ENCODE results near the gene KLF3. TPM values are rescaled to one million over a fixed set of nuclear protein-coding genes. Genes with fewer than 3 reads are reported as not detected.

KLF3 gene
- total and polyA plus RNA-seq, 4 donors: 14.7 to 53.6 (median 39.2) TPM

GRCh38 chr4:38745881-38746280 is 81.9 kb downstream of the KLF3 start:
- Histone ChIP-seq H3K27ac (ENCODE audit: low read depth in 1 of 2, low read length in 1 of 2) (no peak overlapping the region), H3K4me3 (no peak overlapping the region), H3K4me1 (ENCODE audit: control insufficient read depth in 5 of 5, insufficient read depth in 5 of 5, low read length in 5 of 5) (no peaks in the 10 kb centered on the region), H3K27me3 (ENCODE audit: control insufficient read depth in 3 of 3, insufficient read depth in 3 of 3, low read length in 2 of 3) (no peaks in the 10 kb centered on the region), H3K36me3 (ENCODE audit: control insufficient read depth in 4 of 4, insufficient read depth in 4 of 4, low read length in 4 of 4) (no peaks in the 10 kb centered on the region), H3K9me3 (ENCODE audit: control insufficient read depth in 4 of 4, insufficient read depth in 3 of 4, low read length in 3 of 4) (peaks cover 0 to 6% (median 2%) of the 10 kb centered on the region in 4 donors), H3K9ac (ENCODE audit: insufficient read depth in 1 of 2, low read length in 2 of 2) (no peak overlapping the region)
- DNase-seq (no peak), ATAC-seq (ENCODE audit: insufficient read depth, low FRiP score) (no peak)
- TF ChIP-seq, protein P1, sequence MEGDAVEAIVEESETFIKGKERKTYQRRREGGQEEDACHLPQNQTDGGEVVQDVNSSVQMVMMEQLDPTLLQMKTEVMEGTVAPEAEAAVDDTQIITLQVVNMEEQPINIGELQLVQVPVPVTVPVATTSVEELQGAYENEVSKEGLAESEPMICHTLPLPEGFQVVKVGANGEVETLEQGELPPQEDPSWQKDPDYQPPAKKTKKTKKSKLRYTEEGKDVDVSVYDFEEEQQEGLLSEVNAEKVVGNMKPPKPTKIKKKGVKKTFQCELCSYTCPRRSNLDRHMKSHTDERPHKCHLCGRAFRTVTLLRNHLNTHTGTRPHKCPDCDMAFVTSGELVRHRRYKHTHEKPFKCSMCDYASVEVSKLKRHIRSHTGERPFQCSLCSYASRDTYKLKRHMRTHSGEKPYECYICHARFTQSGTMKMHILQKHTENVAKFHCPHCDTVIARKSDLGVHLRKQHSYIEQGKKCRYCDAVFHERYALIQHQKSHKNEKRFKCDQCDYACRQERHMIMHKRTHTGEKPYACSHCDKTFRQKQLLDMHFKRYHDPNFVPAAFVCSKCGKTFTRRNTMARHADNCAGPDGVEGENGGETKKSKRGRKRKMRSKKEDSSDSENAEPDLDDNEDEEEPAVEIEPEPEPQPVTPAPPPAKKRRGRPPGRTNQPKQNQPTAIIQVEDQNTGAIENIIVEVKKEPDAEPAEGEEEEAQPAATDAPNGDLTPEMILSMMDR (IDR thresholded peaks at IDR 0.05; ENCODE audit: control extremely low read depth, extremely low read depth): no peak
- 95 to 97% methylated on average over 5 of the region's 5 CpGs for WGBS, 2 donors

GRCh38 chr4:38747629-38748028 is 83.6 kb downstream of the KLF3 start:
- ATAC-seq (ENCODE audit: insufficient read depth, low FRiP score) (no peak), DNase-seq (no peak)
- TF ChIP-seq, protein P1 (IDR thresholded peaks at IDR 0.05; ENCODE audit: control extremely low read depth, extremely low read depth): no peak
- Histone ChIP-seq H3K36me3 (ENCODE audit: control insufficient read depth in 4 of 4, insufficient read depth in 4 of 4, low read length in 4 of 4) (no peaks in the 10 kb centered on the region), H3K4me3 (no peak overlapping the region), H3K9me3 (ENCODE audit: control insufficient read depth in 4 of 4, insufficient read depth in 3 of 4, low read length in 3 of 4) (peaks cover 0 to 6% (median 2%) of the 10 kb centered on the region in 4 donors), H3K27me3 (ENCODE audit: control insufficient read depth in 3 of 3, insufficient read depth in 3 of 3, low read length in 2 of 3) (no peaks in the 10 kb centered on the region), H3K9ac (ENCODE audit: insufficient read depth in 1 of 2, low read length in 2 of 2) (no peak overlapping the region), H3K27ac (ENCODE audit: low read depth in 1 of 2, low read length in 1 of 2) (no peak overlapping the region), H3K4me1 (ENCODE audit: control insufficient read depth in 5 of 5, insufficient read depth in 5 of 5, low read length in 5 of 5) (peaks cover 0 to 4% (median 3%) of the 10 kb centered on the region in 5 donors)

- Histone ChIP-seq H3K4me3 (no peak overlapping the region), H3K9me3 (ENCODE audit: control insufficient read depth in 4 of 4, insufficient read depth in 3 of 4, low read length in 3 of 4) (peaks cover 0 to 6% (median 2%) of the 10 kb centered on the region in 4 donors), H3K9ac (ENCODE audit: insufficient read depth in 1 of 2, low read length in 2 of 2) (no peak overlapping the region), H3K36me3 (ENCODE audit: control insufficient read depth in 4 of 4, insufficient read depth in 4 of 4, low read length in 4 of 4) (no peaks in the 10 kb centered on the region), H3K27me3 (ENCODE audit: control insufficient read depth in 3 of 3, insufficient read depth in 3 of 3, low read length in 2 of 3) (no peaks in the 10 kb centered on the region), H3K27ac (ENCODE audit: low read depth in 1 of 2, low read length in 1 of 2) (no peak overlapping the region), H3K4me1 (ENCODE audit: control insufficient read depth in 5 of 5, insufficient read depth in 5 of 5, low read length in 5 of 5) (peaks cover 5 to 13% (median 9%) of the 10 kb centered on the region in 5 donors)
- ATAC-seq (ENCODE audit: insufficient read depth, low FRiP score): no peak
- 87 to 96% methylated on average over 4 of the region's 4 CpGs for WGBS, 2 donors
- TF ChIP-seq, protein P1 (IDR thresholded peaks at IDR 0.05; ENCODE audit: control extremely low read depth, extremely low read depth): no peak
- no peak for DNase-seq
These were observed 85.3 kb downstream of the KLF3 start for GRCh38 chr4:38749336-38749735.

Other genes with a start within 250 kb of the KLF3 start
- 1 to 10 TPM in 1 of 2 donors, under 1 TPM in 1; 0.46 to 4.4 TPM for gene TLR10, start 118.8 kb downstream of the KLF3 start, total RNA-seq
- under 1 TPM; 0.14 to 0.73 TPM for gene TLR10, start 118.8 kb downstream of the KLF3 start, polyA plus RNA-seq
- gene TLR1, start 140.6 kb downstream of the KLF3 start, total RNA-seq: 10 to 100 TPM; 24.1 to 26.6 TPM
- 10 to 100 TPM in 1 of 2 donors, 1 to 10 TPM in 1; 2.4 to 31.4 TPM for gene TLR1, start 140.6 kb downstream of the KLF3 start, polyA plus RNA-seq
- 1 to 10 TPM; 5.7 to 6.3 TPM for gene TLR6, start 192.6 kb downstream of the KLF3 start, total RNA-seq
- 1 to 10 TPM in 1 of 2 donors, under 1 TPM in 1; 0.53 to 4.3 TPM for gene TLR6, start 192.6 kb downstream of the KLF3 start, polyA plus RNA-seq
- 10 to 100 TPM; 51.2 to 70.0 TPM for gene FAM114A1, start 203.6 kb downstream of the KLF3 start, total RNA-seq
- 10 to 100 TPM in 1 of 2 donors, 1 to 10 TPM in 1; 9.5 to 21.5 TPM for gene FAM114A1, start 203.6 kb downstream of the KLF3 start, polyA plus RNA-seq

Data from lung (tissue), 12 donors.